ENCODE measurements around the gene OR14A2. TPM values are rescaled to one million over a fixed set of nuclear protein-coding genes. Genes with fewer than 3 reads are reported as not detected.
"Not testable (repeated sequence)": the region's sequence is repeated elsewhere in the genome, so short reads cannot be mapped to it uniquely, and the experiment has no call there.

The OR14A2 gene
- total RNA-seq, 1 donor from 2014 or later: not detected

GRCh38 chr1:247747616-247748015 lies 325 bp downstream of the OR14A2 start:
- no peak for DNase-seq (ENCODE audit: low spot score in 2 of 2)
- Histone ChIP-seq H3K27me3 (no peaks in the 10 kb centered on the region), H3K27ac (no peak overlapping the region), H3K4me3 (no peak overlapping the region), H3K36me3 (no peaks in the 10 kb centered on the region), H3K4me1 (no peaks in the 10 kb centered on the region), H3K9me3 (no peaks in the 10 kb centered on the region)
- no peak for TF ChIP-seq CTCF (IDR thresholded peaks at IDR 0.05)
- intact Hi-C loops (cut with DNase I): no loop called here

GRCh38 chr1:247746391-247746935 lies 1.5 kb downstream of the OR14A2 start:
- no peak overlapping the region for H3K4me3 ChIP-seq
- no peak for DNase-seq (ENCODE audit: low spot score in 2 of 2)
- intact Hi-C loops (cut with DNase I): no loop called here
- H3K9me3 ChIP-seq: no peaks in the 10 kb centered on the region
- no peaks in the 10 kb centered on the region for H3K4me1 ChIP-seq
- no peaks in the 10 kb centered on the region for H3K27me3 ChIP-seq
- no peak for TF ChIP-seq CTCF (IDR thresholded peaks at IDR 0.05)
- no peak overlapping the region for H3K27ac ChIP-seq
- H3K36me3 ChIP-seq: no peaks in the 10 kb centered on the region

- H3K4me1 ChIP-seq; H3K27ac ChIP-seq; H3K4me3 ChIP-seq; intact Hi-C loops (cut with DNase I); H3K27me3 ChIP-seq; DNase-seq (ENCODE audit: low spot score in 2 of 2); H3K36me3 ChIP-seq; H3K9me3 ChIP-seq: not testable (repeated sequence)
These were observed 5.7 kb downstream of the OR14A2 start for GRCh38 chr1:247742215-247742760.

- no peak overlapping the region for H3K4me3 ChIP-seq
- H3K4me1 ChIP-seq: no peaks in the 10 kb centered on the region
- TF ChIP-seq CTCF (IDR thresholded peaks at IDR 0.05): no peak
- no peaks in the 10 kb centered on the region for H3K9me3 ChIP-seq
- no peaks in the 10 kb centered on the region for H3K27me3 ChIP-seq
- DNase-seq (ENCODE audit: low spot score in 2 of 2): no peak
- no peak overlapping the region for H3K27ac ChIP-seq
- H3K36me3 ChIP-seq: no peaks in the 10 kb centered on the region
- intact Hi-C loops (cut with DNase I): no loop called here
These were observed 6.2 kb downstream of the OR14A2 start for GRCh38 chr1:247741756-247742155.

GRCh38 chr1:247740721-247741120 lies 7.2 kb downstream of the OR14A2 start:
- TF ChIP-seq CTCF (IDR thresholded peaks at IDR 0.05): no peak
- H3K4me1 ChIP-seq: no peaks in the 10 kb centered on the region
- intact Hi-C loops (cut with DNase I): no loop called here
- no peak overlapping the region for H3K4me3 ChIP-seq
- H3K36me3 ChIP-seq: no peaks in the 10 kb centered on the region
- H3K27ac ChIP-seq: no peak overlapping the region
- no peaks in the 10 kb centered on the region for H3K9me3 ChIP-seq
- no peak for DNase-seq (ENCODE audit: low spot score in 2 of 2)
- H3K27me3 ChIP-seq: no peaks in the 10 kb centered on the region

GRCh38 chr1:247738315-247738714 lies 9.6 kb downstream of the OR14A2 start, which contains the start of gene OR14K1:
Gene OR14K1, plus strand, starts transcription at chr1:247738615. Its CDS starts 0 bp downstream, at chr1:247738615.
- DNase-seq (ENCODE audit: low spot score in 2 of 2): no peak
- Histone ChIP-seq H3K27me3 (no peaks in the 10 kb centered on the region), H3K27ac (no peak within 1 kb of the TSS), H3K36me3 (no peaks in the 10 kb centered on the region), H3K4me1 (no peaks in the 10 kb centered on the region), H3K4me3 (no peak within 1 kb of the TSS), H3K9me3 (no peaks in the 10 kb centered on the region)
- intact Hi-C loops (cut with DNase I): no loop called here
- TF ChIP-seq CTCF (IDR thresholded peaks at IDR 0.05): no peak

Measured in ascending aorta (tissue), 2 donors.